Middle frontal gyrus (tissue), 1 donor: ENCODE data around the gene KRT83.
"Not testable (repeated sequence)": the region's sequence is repeated elsewhere in the genome, so short reads cannot be mapped to it uniquely, and the experiment has no call there.

ENCODE experiments used
- DNase-seq: peaks from one replicate; pipeline ENCODE4 v3.0.0-alpha.2; 2015; ENCODE audit warnings: low spot score; ENCODE audit errors: extremely low spot score

The KRT83 gene

GRCh38 chr12:52287816-52288805, 33.1 kb downstream of the KRT83 start:
- not testable (repeated sequence) for DNase-seq

GRCh38 chr12:52286857-52287785, 34.1 kb downstream of the KRT83 start:
- DNase-seq, result not testable (repeated sequence)

- no peak for DNase-seq
Observed at GRCh38 chr12:52285851-52286530, 35.2 kb downstream of the KRT83 start.

GRCh38 chr12:52285172-52285745, 35.9 kb downstream of the KRT83 start:
- DNase-seq, result no peak

GRCh38 chr12:52284562-52285171, 36.5 kb downstream of the KRT83 start:
- no peak for DNase-seq

- no peak for DNase-seq
Observed at GRCh38 chr12:52280796-52281560, 40.2 kb downstream of the KRT83 start.

- DNase-seq, result no peak
Observed at GRCh38 chr12:52280319-52280795, 40.8 kb downstream of the KRT83 start.

- DNase-seq, result no peak
Observed at GRCh38 chr12:52279422-52280318, 41.5 kb downstream of the KRT83 start.

GRCh38 chr12:52278575-52279421, 42.4 kb downstream of the KRT83 start:
- DNase-seq, result peak; percentile 71

GRCh38 chr12:52277486-52278245, 43.5 kb downstream of the KRT83 start:
- no peak for DNase-seq

- DNase-seq, result no peak
Observed at GRCh38 chr12:52275686-52276085, 45.5 kb downstream of the KRT83 start.

- no peak for DNase-seq
Observed at GRCh38 chr12:52274521-52275120, 46.6 kb downstream of the KRT83 start, which contains the start of gene KRT86. KRT86 (plus strand) TSS chr12:52274645; CDS start chr12:52301917, 27,272 bp downstream.

- no peak for DNase-seq
Observed at GRCh38 chr12:52271158-52271557, 50.0 kb downstream of the KRT83 start.

GRCh38 chr12:52270541-52271070, 50.6 kb downstream of the KRT83 start:
- DNase-seq, result no peak

- no peak for DNase-seq
Observed at GRCh38 chr12:52268212-52268611, 53.0 kb downstream of the KRT83 start.

- DNase-seq, result no peak
Observed at GRCh38 chr12:52267699-52268098, 53.5 kb downstream of the KRT83 start.
